ENCODE data around the gene VWDE.

Gene VWDE

GRCh38 chr7:12385364-12385786 lies 18.3 kb downstream of the VWDE start:
- no peak overlapping the region for H3K4me3 ChIP-seq (replicated peaks; ENCODE audit: low read depth, low read length)
- DNase-seq (ENCODE audit: low read depth), result no peak
- TF ChIP-seq, protein P1, sequence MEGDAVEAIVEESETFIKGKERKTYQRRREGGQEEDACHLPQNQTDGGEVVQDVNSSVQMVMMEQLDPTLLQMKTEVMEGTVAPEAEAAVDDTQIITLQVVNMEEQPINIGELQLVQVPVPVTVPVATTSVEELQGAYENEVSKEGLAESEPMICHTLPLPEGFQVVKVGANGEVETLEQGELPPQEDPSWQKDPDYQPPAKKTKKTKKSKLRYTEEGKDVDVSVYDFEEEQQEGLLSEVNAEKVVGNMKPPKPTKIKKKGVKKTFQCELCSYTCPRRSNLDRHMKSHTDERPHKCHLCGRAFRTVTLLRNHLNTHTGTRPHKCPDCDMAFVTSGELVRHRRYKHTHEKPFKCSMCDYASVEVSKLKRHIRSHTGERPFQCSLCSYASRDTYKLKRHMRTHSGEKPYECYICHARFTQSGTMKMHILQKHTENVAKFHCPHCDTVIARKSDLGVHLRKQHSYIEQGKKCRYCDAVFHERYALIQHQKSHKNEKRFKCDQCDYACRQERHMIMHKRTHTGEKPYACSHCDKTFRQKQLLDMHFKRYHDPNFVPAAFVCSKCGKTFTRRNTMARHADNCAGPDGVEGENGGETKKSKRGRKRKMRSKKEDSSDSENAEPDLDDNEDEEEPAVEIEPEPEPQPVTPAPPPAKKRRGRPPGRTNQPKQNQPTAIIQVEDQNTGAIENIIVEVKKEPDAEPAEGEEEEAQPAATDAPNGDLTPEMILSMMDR (IDR thresholded peaks at IDR 0.05; ENCODE audit: low read length, missing control alignments), result no peak

DNA sequence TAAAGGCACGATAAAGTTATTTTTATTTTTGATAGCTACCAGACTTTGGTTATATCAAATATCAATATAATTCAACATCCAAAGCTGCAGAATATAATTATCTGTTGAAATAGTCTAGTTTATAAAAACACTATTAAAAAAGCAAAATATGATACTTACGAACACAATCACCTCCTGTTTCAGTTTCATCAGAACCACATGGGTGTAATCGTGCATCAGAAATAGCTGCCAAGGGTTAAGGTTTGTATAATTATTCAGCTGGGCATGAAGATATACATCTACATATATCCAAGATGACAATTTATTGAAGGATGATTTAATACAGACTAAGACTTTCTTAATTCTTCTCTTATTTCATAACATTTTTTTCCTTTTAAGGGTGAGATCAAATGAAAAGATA lies 20.3 kb downstream of the VWDE start:
- no peak for DNase-seq (ENCODE audit: low read depth)
- no peak overlapping the region for H3K4me3 ChIP-seq (replicated peaks; ENCODE audit: low read depth, low read length)
- TF ChIP-seq, protein P1 (IDR thresholded peaks at IDR 0.05; ENCODE audit: low read length, missing control alignments), result no peak

GRCh38 chr7:12378389-12378788 lies 25.3 kb downstream of the VWDE start:
- TF ChIP-seq, protein P1 (IDR thresholded peaks at IDR 0.05; ENCODE audit: low read length, missing control alignments), result no peak
- H3K4me3 ChIP-seq (replicated peaks; ENCODE audit: low read depth, low read length), result no peak overlapping the region
- no peak for DNase-seq (ENCODE audit: low read depth)

GRCh38 chr7:12377406-12377805 lies 26.3 kb downstream of the VWDE start:
- no peak overlapping the region for H3K4me3 ChIP-seq (replicated peaks; ENCODE audit: low read depth, low read length)
- TF ChIP-seq, protein P1 (IDR thresholded peaks at IDR 0.05; ENCODE audit: low read length, missing control alignments), result no peak
- DNase-seq (ENCODE audit: low read depth), result no peak

GRCh38 chr7:12373580-12374263 lies 29.9 kb downstream of the VWDE start:
- TF ChIP-seq, protein P1 (IDR thresholded peaks at IDR 0.05; ENCODE audit: low read length, missing control alignments), result no peak
- H3K4me3 ChIP-seq (replicated peaks; ENCODE audit: low read depth, low read length), result no peak overlapping the region
- DNase-seq (ENCODE audit: low read depth), result peak; percentile 2

DNA sequence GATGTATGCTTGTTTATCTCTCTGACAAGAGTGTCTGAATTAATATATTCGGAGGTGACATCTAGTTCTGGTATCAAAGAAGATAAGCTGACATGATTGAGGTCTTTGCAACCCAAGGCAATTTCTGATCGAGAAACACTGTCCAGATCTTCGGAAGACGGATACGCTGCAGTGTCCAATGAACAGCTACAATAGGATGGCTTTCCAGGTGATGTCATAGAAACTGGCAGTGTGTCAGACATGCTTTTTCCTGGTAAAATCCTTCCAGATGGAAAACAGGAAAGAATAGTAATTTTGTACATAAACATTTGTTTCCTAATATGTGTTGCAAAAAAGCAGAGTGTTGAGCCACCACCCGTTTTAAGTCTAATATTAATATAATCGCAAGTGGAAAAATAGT lies 33.4 kb downstream of the VWDE start:
- H3K4me3 ChIP-seq (replicated peaks; ENCODE audit: low read depth, low read length), result no peak overlapping the region
- TF ChIP-seq, protein P1 (IDR thresholded peaks at IDR 0.05; ENCODE audit: low read length, missing control alignments), result no peak
- DNase-seq (ENCODE audit: low read depth), result peak; percentile 7

DNA sequence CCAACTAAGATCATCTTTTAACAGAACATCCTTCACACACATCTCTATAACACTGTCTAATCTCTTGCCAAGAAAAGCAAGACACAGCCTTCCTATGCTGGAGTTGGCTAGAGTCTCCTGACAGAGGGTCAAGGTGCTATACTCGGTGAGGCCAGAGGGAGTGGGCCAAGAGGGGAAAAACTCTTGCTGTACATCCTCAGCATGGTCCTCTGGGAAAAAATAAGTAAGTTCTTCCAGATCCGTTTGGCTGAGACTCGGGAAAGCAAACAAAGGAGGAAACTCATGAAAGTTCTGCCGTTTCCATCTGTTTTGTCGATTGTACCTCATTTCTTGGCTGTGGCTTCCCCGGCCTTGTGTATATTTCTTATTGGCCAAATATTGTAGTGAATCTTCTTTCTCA lies 33.9 kb downstream of the VWDE start:
- no peak overlapping the region for H3K4me3 ChIP-seq (replicated peaks; ENCODE audit: low read depth, low read length)
- no peak for DNase-seq (ENCODE audit: low read depth)
- TF ChIP-seq, protein P1 (IDR thresholded peaks at IDR 0.05; ENCODE audit: low read length, missing control alignments), result no peak
